ENCODE data around the gene TMOD4. TPM values are rescaled to one million over a fixed set of nuclear protein-coding genes. Genes with fewer than 3 reads are reported as not detected.

The TMOD4 gene
- total and polyA plus RNA-seq, 2 of the 13 experiments (the other 11 are each of a cell fraction or from before 2014, with no cell fraction given), result 0.66 TPM; not detected in 1

- DNase-seq (ENCODE audit: low spot score), result no peak
- Histone ChIP-seq H3K9me3 (ENCODE audit: low read length) (no peaks in the 10 kb centered on the region), H3K4me1 (ENCODE audit: insufficient read depth, low read length) (peaks cover 22% of the 10 kb centered on the region), H3K9ac (ENCODE audit: insufficient read depth, low read depth, low read length) (no peak overlapping the region), H3K27ac (ENCODE audit: extremely low read length, insufficient read depth, low read length) (no peak overlapping the region), H3K79me2 (ENCODE audit: insufficient read depth, low read length) (peaks cover 57% of the 10 kb centered on the region), H4K20me1 (ENCODE audit: insufficient read depth, low read length) (0 out of 2 replicates have a peak, but pooled peaks cover 3% of the 10 kb centered on the region), H2AFZ (ENCODE audit: low read length) (no peak overlapping the region), H3K4me2 (ENCODE audit: low read depth, low read length) (no peak overlapping the region), H3K4me3 (replicated peaks in 1 of 3; ENCODE audit: insufficient read depth in 1 of 3, low read depth in 2 of 3, low read length in 3 of 3) (no peak overlapping the region), H3K36me3 (replicated peaks in 1 of 2; ENCODE audit: control insufficient read depth in 1 of 2, insufficient read depth in 2 of 2, low read length in 2 of 2) (peaks cover 7 to 21% of the 10 kb centered on the region in 2 experiments; a peak in 4 of 5 replicates), H3K27me3 (ENCODE audit: control insufficient read depth in 1 of 2, insufficient read depth in 2 of 2, low read length in 2 of 2) (no peaks in the 10 kb centered on the region)
- no peak for FAIRE-seq
- ChIA-PET CTCF (ENCODE audit: low intra/inter-chr PET ratio, low total read pairs) (no interaction called here), POLR2A (no interaction called here)
- no peak for ATAC-seq
- in situ Hi-C loops (cut with HindIII; ENCODE audit: extremely low pct_ligation_motif_present, low pct_unique_long_range_greater_than_20kb), result no loop called here
- intact Hi-C loops (cut with micrococcal nuclease; ENCODE audit: unreplicated experiment), result no loop called here
- TF ChIP-seq RBFOX2 (IDR thresholded peaks at IDR 0.05; ENCODE audit: low read depth, low read length) (0 out of 2 replicates have a peak, but pooled peaks have one; percentile 23), SCMH1 (CRISPR knock-in tag; IDR thresholded peaks at IDR 0.05; ENCODE audit: borderline replicate concordance) (no peak)
- BruUV-seq (replicated peaks), result TSS peak; percentile 28
- 48% methylated on average over 2 of the region's 2 CpGs for WGBS (ENCODE audit: low lambda C conversion rate)
Measured at GRCh38 chr1:151213560-151213959, 37.8 kb upstream of the TMOD4 start.

GRCh38 chr1:151211972-151212705 is 36.4 kb upstream of the TMOD4 start:
- FAIRE-seq, result no peak
- peaks cover 20% of the 10 kb centered on the region for H3K4me1 ChIP-seq (ENCODE audit: insufficient read depth, low read length)
- 93% methylated on average over 15 of the region's 15 CpGs for WGBS (ENCODE audit: low lambda C conversion rate)
- no peak for ATAC-seq
- CTCF ChIA-PET (ENCODE audit: low intra/inter-chr PET ratio, low total read pairs), result no interaction called here
- no peak overlapping the region for H3K4me2 ChIP-seq (ENCODE audit: low read depth, low read length)
- no peaks in the 10 kb centered on the region for H3K9me3 ChIP-seq (ENCODE audit: low read length)
- in situ Hi-C loops (cut with HindIII; ENCODE audit: extremely low pct_ligation_motif_present, low pct_unique_long_range_greater_than_20kb), result no loop called here
- no peak for DNase-seq (ENCODE audit: low spot score)
- H4K20me1 ChIP-seq (ENCODE audit: insufficient read depth, low read length), result 0 out of 2 replicates have a peak, but pooled peaks cover 3% of the 10 kb centered on the region
- H3K27ac ChIP-seq (ENCODE audit: extremely low read length, insufficient read depth, low read length), result no peak overlapping the region
- H2AFZ ChIP-seq (ENCODE audit: low read length), result no peak overlapping the region
- intact Hi-C loops (cut with micrococcal nuclease; ENCODE audit: unreplicated experiment), result no loop called here
- H3K27me3 ChIP-seq (ENCODE audit: control insufficient read depth in 1 of 2, insufficient read depth in 2 of 2, low read length in 2 of 2), result no peaks in the 10 kb centered on the region
- no TSS peak for BruUV-seq (replicated peaks)
- peaks cover 5 to 28% of the 10 kb centered on the region in 2 experiments; a peak in 4 of 5 replicates for H3K36me3 ChIP-seq (replicated peaks in 1 of 2; ENCODE audit: control insufficient read depth in 1 of 2, insufficient read depth in 2 of 2, low read length in 2 of 2)
- H3K79me2 ChIP-seq (ENCODE audit: insufficient read depth, low read length), result peaks cover 47% of the 10 kb centered on the region
- H3K9ac ChIP-seq (ENCODE audit: insufficient read depth, low read depth, low read length), result no peak overlapping the region
- H3K4me3 ChIP-seq (replicated peaks in 1 of 3; ENCODE audit: insufficient read depth in 1 of 3, low read depth in 2 of 3, low read length in 3 of 3), result no peak overlapping the region
- POLR2A ChIA-PET, result interaction anchor here (1.0 kb wide), 1 partner anchor 11 kb away, joined by 3 read pairs; no protein-coding TSS in a partner anchor
- TF ChIP-seq EED (CRISPR knock-in tag; IDR thresholded peaks at IDR 0.05), result no peak
- TF ChIP-seq ZNF589 (CRISPR knock-in tag; conservative IDR thresholded peaks at IDR 0.05), result no peak
- no peak for TF ChIP-seq ZNF670 (CRISPR knock-in tag; IDR thresholded peaks at IDR 0.05; ENCODE audit: borderline replicate concordance)
- no peak for TF ChIP-seq AHDC1 (CRISPR knock-in tag; IDR thresholded peaks at IDR 0.05; ENCODE audit: borderline replicate concordance)
- TF ChIP-seq ZNF605 (CRISPR knock-in tag; IDR thresholded peaks at IDR 0.05), result no peak
- TF ChIP-seq SNAPC2 (CRISPR knock-in tag; IDR thresholded peaks at IDR 0.05), result no peak
- TF ChIP-seq CBFB (CRISPR knock-in tag; IDR thresholded peaks at IDR 0.05), result no peak
- no peak for TF ChIP-seq ISX (CRISPR knock-in tag; conservative IDR thresholded peaks at IDR 0.05)
- no peak for TF ChIP-seq EZH2 (conservative IDR thresholded peaks at IDR 0.05; ENCODE audit: low read depth, low read length)
- TF ChIP-seq ZNF17 (CRISPR knock-in tag; IDR thresholded peaks at IDR 0.05), result no peak
- TF ChIP-seq SALL1 (CRISPR knock-in tag; IDR thresholded peaks at IDR 0.05), result no peak

All from HepG2 (cell line).